Fibroblast of lung (primary cell): ENCODE results near the gene PIP5K1C. TPM values are rescaled to one million over a fixed set of nuclear protein-coding genes. Genes with fewer than 3 reads are reported as not detected.

Experiments used
- DNase-seq, 2 donors: peaks; one replicate each; pipeline versions ENCODE4 v3.0.0 to v3.0.0-alpha.2; 2010; ENCODE audit warnings: low read depth in 2 of 2
- H2AFZ ChIP-seq: 2 replicates; pipeline ENCODE4 v1.5.1; 2012; ENCODE audit warnings: low read length, control low read depth, inconsistent platforms
- H3K27ac ChIP-seq: 2 replicates; pipeline ENCODE4 v1.5.1; 2011; ENCODE audit warnings: low read length, control low read depth; ENCODE audit not compliant: insufficient read depth
- H3K27me3 ChIP-seq: 2 replicates; pipeline ENCODE4 v1.5.1; 2011; ENCODE audit warnings: mild to moderate bottlenecking, low read length; ENCODE audit not compliant: control insufficient read depth, insufficient read depth
- H3K36me3 ChIP-seq: 2 replicates; pipeline ENCODE4 v1.5.1; 2011; ENCODE audit warnings: low read length; ENCODE audit not compliant: control insufficient read depth, insufficient read depth
- H3K4me1 ChIP-seq: 2 replicates; pipeline ENCODE4 v1.5.1; 2011; ENCODE audit warnings: low read length; ENCODE audit not compliant: control insufficient read depth, insufficient read depth; ENCODE audit errors: extremely low read depth
- H3K4me2 ChIP-seq: 2 replicates; pipeline ENCODE4 v1.5.1; 2011; ENCODE audit warnings: low read length, control low read depth; ENCODE audit not compliant: insufficient read depth; ENCODE audit errors: extremely low read depth
- H3K4me3 ChIP-seq, 4 experiments: fragments of 200-600 bp in 1 of 4; sonication (generic) in 1 of 4; replicated peaks in 1 of 4; 2 replicates each; pipeline ENCODE4 v1.5.1; 2011 to 2016; ENCODE audit warnings: low read length in 4 of 4, low read depth in 3 of 4, mild to moderate bottlenecking in 3 of 4, control low read depth in 2 of 4, inconsistent platforms in 1 of 4, mixed read lengths in 1 of 4; ENCODE audit not compliant: insufficient read depth in 1 of 4; ENCODE audit errors: control extremely low read depth in 1 of 4
- H3K79me2 ChIP-seq: 2 replicates; pipeline ENCODE4 v1.5.1; 2012; ENCODE audit warnings: mild to moderate bottlenecking, low read length, inconsistent platforms; ENCODE audit not compliant: control insufficient read depth, insufficient read depth
- H3K9ac ChIP-seq: 2 replicates; pipeline ENCODE4 v1.5.1; 2011; ENCODE audit warnings: mild to moderate bottlenecking, low read length, control low read depth; ENCODE audit not compliant: insufficient read depth
- H3K9me3 ChIP-seq: 2 replicates; pipeline ENCODE4 v1.5.1; 2012; ENCODE audit warnings: low read depth, low read length; ENCODE audit not compliant: control insufficient read depth, insufficient read depth
- H4K20me1 ChIP-seq: 2 replicates; pipeline ENCODE4 v1.5.1; 2011; ENCODE audit warnings: low read length; ENCODE audit not compliant: control insufficient read depth, insufficient read depth; ENCODE audit errors: extremely low read depth
- EZH2 ChIP-seq: IDR thresholded peaks from 2 replicates; pipeline ENCODE4 v1.5.1; 2012; ENCODE audit warnings: low read length, control low read depth, mild to moderate bottlenecking; ENCODE audit errors: missing control alignments
- polyA plus RNA-seq, 2 donors: library from polyadenylated mRNA; depleted of rRNA in 1 of 2; stranded (reverse) in 1 of 2; unstranded in 1 of 2; fragments of >200 nt; gene quantifications; 2 replicates each; pipeline ENCODE4 v1.2.1, GENCODE V29; 2011 to 2012; ENCODE audit warnings: missing spikeins in 1 of 2
- total RNA-seq: library from RNA; depleted of rRNA; stranded (reverse); fragments of >200 nt; gene quantifications from 2 replicates; pipeline ENCODE4 v1.2.1, GENCODE V29; 2014
- TF ChIP-seq, protein P1 (sequence below), 2 donors: IDR thresholded peaks in 1 of 2; conservative IDR thresholded peaks in 1 of 2; 1 replicate in 1 of 2; 2 replicates in 1 of 2; pipeline ENCODE4 v1.5.1; 2011 to 2012; ENCODE audit warnings: low read length in 2 of 2, control low read depth in 1 of 2, inconsistent platforms in 1 of 2, low read depth in 1 of 2, mild to moderate bottlenecking in 1 of 2

PIP5K1C gene
- total and polyA plus RNA-seq, 2 donors (not counting 1 experiment from before 2014, with no cell fraction given) = 8.7 to 16.7 TPM

DNA sequence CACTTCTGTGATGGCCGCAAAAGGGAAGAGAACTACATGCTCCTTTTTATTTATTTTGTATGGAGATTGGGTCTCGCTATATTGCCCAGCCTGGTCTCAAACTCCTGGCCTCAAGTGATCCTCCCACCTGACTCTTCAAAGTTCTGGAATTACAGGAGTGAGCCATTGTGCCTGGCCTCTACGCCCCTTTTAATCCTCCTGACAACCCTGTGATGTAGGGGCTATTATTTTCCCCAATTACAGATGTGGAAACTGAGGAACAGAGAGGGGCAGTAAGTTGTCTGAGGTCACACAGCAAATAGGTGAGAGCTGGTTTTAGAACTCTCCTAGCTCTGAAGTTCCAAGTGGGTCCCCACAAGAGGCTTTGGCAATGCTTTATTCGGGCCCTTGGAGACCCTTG is 19.6 kb upstream of the PIP5K1C start:
- Histone ChIP-seq H3K9me3 (no peaks in the 10 kb centered on the region), H2AFZ (no peak overlapping the region)
- TF ChIP-seq, protein P1, sequence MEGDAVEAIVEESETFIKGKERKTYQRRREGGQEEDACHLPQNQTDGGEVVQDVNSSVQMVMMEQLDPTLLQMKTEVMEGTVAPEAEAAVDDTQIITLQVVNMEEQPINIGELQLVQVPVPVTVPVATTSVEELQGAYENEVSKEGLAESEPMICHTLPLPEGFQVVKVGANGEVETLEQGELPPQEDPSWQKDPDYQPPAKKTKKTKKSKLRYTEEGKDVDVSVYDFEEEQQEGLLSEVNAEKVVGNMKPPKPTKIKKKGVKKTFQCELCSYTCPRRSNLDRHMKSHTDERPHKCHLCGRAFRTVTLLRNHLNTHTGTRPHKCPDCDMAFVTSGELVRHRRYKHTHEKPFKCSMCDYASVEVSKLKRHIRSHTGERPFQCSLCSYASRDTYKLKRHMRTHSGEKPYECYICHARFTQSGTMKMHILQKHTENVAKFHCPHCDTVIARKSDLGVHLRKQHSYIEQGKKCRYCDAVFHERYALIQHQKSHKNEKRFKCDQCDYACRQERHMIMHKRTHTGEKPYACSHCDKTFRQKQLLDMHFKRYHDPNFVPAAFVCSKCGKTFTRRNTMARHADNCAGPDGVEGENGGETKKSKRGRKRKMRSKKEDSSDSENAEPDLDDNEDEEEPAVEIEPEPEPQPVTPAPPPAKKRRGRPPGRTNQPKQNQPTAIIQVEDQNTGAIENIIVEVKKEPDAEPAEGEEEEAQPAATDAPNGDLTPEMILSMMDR (conservative IDR thresholded peaks at IDR 0.05 in 1 of 2, IDR thresholded peaks at IDR 0.05 in 1 of 2; ENCODE audit: low read depth in 1 of 2, low read length in 2 of 2) = no peak
- TF ChIP-seq EZH2 = no peak

DNA sequence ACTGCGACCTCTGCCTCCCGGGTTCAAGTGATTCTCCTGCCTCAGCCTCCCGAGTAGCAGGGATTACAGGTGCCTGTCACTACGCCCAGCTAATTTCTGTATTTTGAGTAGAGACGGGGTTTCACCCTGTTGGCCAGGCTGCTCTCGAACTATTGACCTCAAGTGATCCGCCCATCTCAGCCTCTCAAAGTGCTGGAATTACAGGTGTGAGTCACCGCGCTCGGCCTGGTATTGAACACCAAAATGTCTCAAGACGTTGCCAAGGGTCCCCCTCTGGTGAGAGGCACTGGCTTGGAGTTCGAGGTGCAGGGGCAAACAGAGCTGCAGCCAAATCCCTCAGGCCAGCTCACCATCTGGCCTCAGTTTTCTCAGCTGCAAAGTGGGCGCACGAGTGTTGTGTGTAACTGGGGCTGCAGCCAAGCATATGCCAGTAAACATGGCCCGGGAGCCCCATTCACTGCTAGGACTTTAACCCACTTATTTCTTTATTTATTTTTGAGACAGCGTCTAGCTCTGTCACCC is 15.9 kb upstream of the PIP5K1C start:
- no peaks in the 10 kb centered on the region for H3K36me3 ChIP-seq
- DNase-seq = no peak
- H3K27ac ChIP-seq = no peak overlapping the region
- no peak overlapping the region for H3K9ac ChIP-seq
- no peak overlapping the region for H2AFZ ChIP-seq
- H3K4me1 ChIP-seq = no peaks in the 10 kb centered on the region
- no peaks in the 10 kb centered on the region for H3K79me2 ChIP-seq
- H3K9me3 ChIP-seq = no peaks in the 10 kb centered on the region
- peaks cover 8% of the 10 kb centered on the region for H3K27me3 ChIP-seq
- no peak for TF ChIP-seq EZH2
- TF ChIP-seq, protein P1 (conservative IDR thresholded peaks at IDR 0.05 in 1 of 2, IDR thresholded peaks at IDR 0.05 in 1 of 2; ENCODE audit: low read depth in 1 of 2, low read length in 2 of 2) = no peak
- H3K4me3 ChIP-seq = no peak overlapping the region
- no peaks in the 10 kb centered on the region for H4K20me1 ChIP-seq
- H3K4me2 ChIP-seq = no peak overlapping the region

More for the DNA sequence above, 19.6 kb upstream of the PIP5K1C start:
- H3K27ac ChIP-seq = no peak overlapping the region
- H3K4me1 ChIP-seq = no peaks in the 10 kb centered on the region
- DNase-seq = no peak
- no peak overlapping the region for H3K4me2 ChIP-seq
- peaks cover 21% of the 10 kb centered on the region for H3K27me3 ChIP-seq
- H3K36me3 ChIP-seq = no peaks in the 10 kb centered on the region
- no peaks in the 10 kb centered on the region for H3K79me2 ChIP-seq
- H4K20me1 ChIP-seq = no peaks in the 10 kb centered on the region
- H3K9ac ChIP-seq = no peak overlapping the region
- no peak overlapping the region for H3K4me3 ChIP-seq

DNA sequence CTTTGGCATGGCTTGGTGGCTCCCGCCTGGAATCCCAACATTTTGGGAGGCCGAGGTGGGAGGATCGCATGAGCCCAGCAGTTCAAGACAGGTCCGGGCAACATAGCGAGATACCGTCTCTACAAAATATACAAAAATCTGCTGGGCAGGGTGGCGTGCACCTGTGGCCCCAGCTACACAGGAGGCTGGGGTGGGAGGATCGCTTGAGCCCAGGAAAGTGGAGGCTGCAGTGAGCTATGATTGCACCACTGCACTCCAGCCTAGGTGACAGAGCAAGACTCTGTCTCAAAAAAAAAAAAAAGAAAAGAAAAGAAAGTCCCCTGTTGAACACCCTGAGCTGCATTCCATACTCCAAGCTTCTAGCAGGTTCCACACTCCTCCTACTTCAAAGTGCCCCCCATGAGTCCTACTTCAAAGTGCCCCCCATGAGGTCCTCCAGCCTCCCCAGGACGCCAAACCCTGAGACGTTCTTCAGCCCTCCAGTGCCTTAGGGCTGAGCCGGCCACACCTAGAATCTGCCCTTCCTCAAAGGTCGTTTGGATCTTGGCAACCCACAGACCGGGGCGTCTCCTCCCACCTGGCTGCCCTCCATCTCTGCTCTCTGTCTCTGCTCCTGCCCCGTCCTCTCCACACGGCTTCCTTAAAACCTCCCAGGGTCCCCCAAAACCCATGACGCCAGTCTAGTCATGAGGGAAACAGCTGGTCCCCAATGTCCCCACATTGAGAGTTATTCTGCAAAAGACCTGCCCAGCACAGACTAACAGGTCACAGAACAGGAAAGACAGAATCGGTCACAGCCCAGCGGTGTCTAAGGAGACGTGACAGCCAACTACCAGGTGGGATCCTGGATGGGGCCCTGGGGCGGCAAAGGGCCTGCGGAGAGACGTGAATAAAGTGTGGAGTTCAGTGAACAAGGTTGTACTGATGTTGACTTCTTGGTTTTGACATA is 12.7 kb upstream of the PIP5K1C start:
- TF ChIP-seq, protein P1 (conservative IDR thresholded peaks at IDR 0.05 in 1 of 2, IDR thresholded peaks at IDR 0.05 in 1 of 2; ENCODE audit: low read depth in 1 of 2, low read length in 2 of 2) = no peak
- no peak for TF ChIP-seq EZH2
- Histone ChIP-seq H3K79me2 (no peaks in the 10 kb centered on the region), H2AFZ (no peak overlapping the region), H3K36me3 (no peaks in the 10 kb centered on the region), H3K4me1 (no peaks in the 10 kb centered on the region), H3K4me2 (no peak overlapping the region), H3K27me3 (peaks cover 13% of the 10 kb centered on the region), H3K9ac (no peak overlapping the region), H3K27ac (no peak overlapping the region), H3K4me3 (no peak overlapping the region), H3K9me3 (no peaks in the 10 kb centered on the region), H4K20me1 (no peaks in the 10 kb centered on the region)
- no peak for DNase-seq
